Muscle of leg (tissue), 9 donors: ENCODE results near the gene ALMS1. TPM values are rescaled to one million over a fixed set of nuclear protein-coding genes. Genes with fewer than 3 reads are reported as not detected.

ENCODE experiments used
- polyA plus RNA-seq, 8 donors: library from polyadenylated mRNA; unstranded; fragments of 120-200 nt; gene quantifications; one replicate each; pipeline versions ENCODE4 v1.2.1 to v1.2.3, GENCODE V29; 2013; ENCODE audit warnings: inconsistent platforms in 1 of 8, low replicate concordance in 1 of 8; ENCODE audit not compliant: insufficient read length in 8 of 8, insufficient read depth in 1 of 8
- total RNA-seq: library from RNA; stranded (reverse); fragments of 120-200 nt; gene quantifications from one replicate; pipeline ENCODE4 v1.2.4, GENCODE V29; 2013

The ALMS1 gene
- total and polyA plus RNA-seq, 9 donors, result 15.4 to 25.7 (median 21.2) TPM

Other genes with a start within 250 kb of the ALMS1 start
- not detected for gene NOTO, start 183.3 kb upstream of the ALMS1 start, total RNA-seq
- gene NOTO, start 183.3 kb upstream of the ALMS1 start, polyA plus RNA-seq, result under 1 TPM in 5 of 8 donors, not detected in 3; 0.05 to 0.08 (median 0.05) TPM
- 31.8 TPM for gene SMYD5, start 171.6 kb upstream of the ALMS1 start, total RNA-seq
- gene SMYD5, start 171.6 kb upstream of the ALMS1 start, polyA plus RNA-seq, result 10 to 100 TPM; 26.2 to 35.6 (median 29.3) TPM
- 41.0 TPM for gene PRADC1, start 152.6 kb upstream of the ALMS1 start, total RNA-seq
- 10 to 100 TPM; 26.0 to 37.4 (median 32.6) TPM for gene PRADC1, start 152.6 kb upstream of the ALMS1 start, polyA plus RNA-seq
- 208 TPM for gene CCT7, start 151.5 kb upstream of the ALMS1 start, total RNA-seq
- gene CCT7, start 151.5 kb upstream of the ALMS1 start, polyA plus RNA-seq, result 100 to 1,000 TPM; 166 to 211 (median 194) TPM
- 0.09 TPM for gene FBXO41, start 101.4 kb upstream of the ALMS1 start, total RNA-seq
- under 1 TPM; 0.20 to 0.40 (median 0.29) TPM for gene FBXO41, start 101.4 kb upstream of the ALMS1 start, polyA plus RNA-seq
- not detected for gene EGR4, start 92.3 kb upstream of the ALMS1 start, total RNA-seq
- under 1 TPM in 1 of 8 donors, not detected in 7; 0.06 TPM for gene EGR4, start 92.3 kb upstream of the ALMS1 start, polyA plus RNA-seq